GM12873 (cell line): ENCODE measurements around the gene TTBK1.

Source experiments
- TF ChIP-seq, protein P1 (sequence below): IDR thresholded peaks from 2 replicates; pipeline ENCODE4 v1.5.1; 2012; ENCODE audit warnings: low read depth, mild to moderate bottlenecking, moderate library complexity, low read length, control low read depth; ENCODE audit not compliant: insufficient read depth; ENCODE audit errors: missing control alignments

TTBK1 gene

DNA sequence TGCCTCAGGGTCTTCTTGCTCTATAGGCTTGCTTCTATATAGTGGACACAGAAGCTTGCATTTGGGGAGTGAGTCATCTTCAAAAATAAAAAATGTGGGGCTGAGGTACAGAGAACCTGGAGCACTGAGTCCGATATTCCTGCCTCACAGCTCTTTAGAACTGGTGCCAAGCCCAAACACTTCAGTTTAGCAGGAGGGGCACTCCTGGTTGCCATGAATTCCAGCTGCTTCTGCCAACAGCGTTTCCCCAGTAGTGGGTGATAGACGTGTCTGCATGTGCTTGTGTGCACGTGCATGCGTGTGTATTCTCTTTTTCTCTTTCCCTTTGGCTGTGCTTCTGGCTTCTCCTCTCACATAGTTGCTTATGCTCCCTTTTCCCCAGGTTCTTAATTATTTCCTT, 25.9 kb upstream of the TTBK1 start:
- TF ChIP-seq, protein P1, sequence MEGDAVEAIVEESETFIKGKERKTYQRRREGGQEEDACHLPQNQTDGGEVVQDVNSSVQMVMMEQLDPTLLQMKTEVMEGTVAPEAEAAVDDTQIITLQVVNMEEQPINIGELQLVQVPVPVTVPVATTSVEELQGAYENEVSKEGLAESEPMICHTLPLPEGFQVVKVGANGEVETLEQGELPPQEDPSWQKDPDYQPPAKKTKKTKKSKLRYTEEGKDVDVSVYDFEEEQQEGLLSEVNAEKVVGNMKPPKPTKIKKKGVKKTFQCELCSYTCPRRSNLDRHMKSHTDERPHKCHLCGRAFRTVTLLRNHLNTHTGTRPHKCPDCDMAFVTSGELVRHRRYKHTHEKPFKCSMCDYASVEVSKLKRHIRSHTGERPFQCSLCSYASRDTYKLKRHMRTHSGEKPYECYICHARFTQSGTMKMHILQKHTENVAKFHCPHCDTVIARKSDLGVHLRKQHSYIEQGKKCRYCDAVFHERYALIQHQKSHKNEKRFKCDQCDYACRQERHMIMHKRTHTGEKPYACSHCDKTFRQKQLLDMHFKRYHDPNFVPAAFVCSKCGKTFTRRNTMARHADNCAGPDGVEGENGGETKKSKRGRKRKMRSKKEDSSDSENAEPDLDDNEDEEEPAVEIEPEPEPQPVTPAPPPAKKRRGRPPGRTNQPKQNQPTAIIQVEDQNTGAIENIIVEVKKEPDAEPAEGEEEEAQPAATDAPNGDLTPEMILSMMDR = no peak

DNA sequence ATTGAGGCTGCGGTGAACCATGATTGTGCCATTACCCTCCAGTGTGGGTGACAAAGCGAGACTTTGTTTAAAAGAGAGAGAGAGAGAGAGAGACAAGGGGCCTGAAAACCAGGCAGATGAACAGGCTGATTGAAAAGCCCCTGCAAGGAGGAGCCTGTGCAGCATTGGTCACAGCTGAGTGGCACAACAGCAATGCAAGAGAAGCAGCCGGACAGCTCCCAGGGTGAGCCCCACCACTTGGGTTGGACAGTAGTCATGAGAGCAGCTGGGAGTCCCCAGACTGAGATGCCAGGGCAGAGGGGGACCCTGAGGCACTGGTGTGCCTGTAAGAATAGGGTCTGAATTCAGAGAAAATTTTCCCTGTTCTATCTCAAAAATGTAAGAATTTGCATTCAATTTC, 24.2 kb upstream of the TTBK1 start:
- TF ChIP-seq, protein P1 = no peak

DNA sequence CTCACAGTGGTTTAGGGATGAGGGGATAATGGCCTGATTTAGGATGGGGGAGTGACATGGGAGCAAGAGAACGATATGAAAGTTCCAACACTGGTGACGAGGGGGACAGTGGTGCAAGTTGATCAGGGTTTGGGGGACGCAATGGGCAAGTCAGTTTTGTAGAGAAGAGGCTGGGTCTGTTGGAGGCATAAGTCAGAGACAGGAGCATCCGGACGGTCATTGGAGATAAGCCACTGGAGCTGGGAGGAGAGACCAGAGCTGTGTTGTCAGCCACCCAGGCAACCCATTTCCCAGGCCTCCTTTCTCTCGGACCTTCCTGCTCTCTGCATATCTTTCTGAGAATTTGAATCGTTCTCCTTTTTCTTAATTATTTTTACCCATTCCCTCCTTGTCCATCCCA, 23.5 kb upstream of the TTBK1 start:
- TF ChIP-seq, protein P1 = no peak

DNA sequence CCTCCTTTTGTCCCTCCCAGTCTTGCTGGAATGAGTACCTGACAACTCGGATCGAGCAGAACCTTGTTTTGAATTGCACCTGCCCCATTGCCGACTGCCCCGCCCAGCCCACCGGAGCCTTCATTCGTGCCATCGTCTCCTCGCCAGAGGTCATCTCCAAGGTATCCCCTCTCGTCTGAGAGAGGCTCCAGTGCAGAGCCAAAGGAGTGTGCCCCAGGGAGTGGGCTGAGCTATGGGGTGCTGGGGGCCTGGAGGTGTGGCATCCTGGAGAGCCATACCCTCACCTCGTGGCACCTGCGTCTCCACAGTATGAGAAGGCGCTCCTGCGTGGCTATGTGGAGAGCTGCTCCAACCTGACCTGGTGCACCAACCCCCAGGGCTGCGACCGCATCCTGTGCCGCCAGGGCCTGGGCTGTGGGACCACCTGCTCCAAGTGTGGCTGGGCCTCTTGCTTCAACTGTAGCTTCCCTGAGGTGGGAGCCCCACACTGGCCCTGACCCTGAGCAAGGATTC, 22.8 kb upstream of the TTBK1 start:
- TF ChIP-seq, protein P1 = no peak

DNA sequence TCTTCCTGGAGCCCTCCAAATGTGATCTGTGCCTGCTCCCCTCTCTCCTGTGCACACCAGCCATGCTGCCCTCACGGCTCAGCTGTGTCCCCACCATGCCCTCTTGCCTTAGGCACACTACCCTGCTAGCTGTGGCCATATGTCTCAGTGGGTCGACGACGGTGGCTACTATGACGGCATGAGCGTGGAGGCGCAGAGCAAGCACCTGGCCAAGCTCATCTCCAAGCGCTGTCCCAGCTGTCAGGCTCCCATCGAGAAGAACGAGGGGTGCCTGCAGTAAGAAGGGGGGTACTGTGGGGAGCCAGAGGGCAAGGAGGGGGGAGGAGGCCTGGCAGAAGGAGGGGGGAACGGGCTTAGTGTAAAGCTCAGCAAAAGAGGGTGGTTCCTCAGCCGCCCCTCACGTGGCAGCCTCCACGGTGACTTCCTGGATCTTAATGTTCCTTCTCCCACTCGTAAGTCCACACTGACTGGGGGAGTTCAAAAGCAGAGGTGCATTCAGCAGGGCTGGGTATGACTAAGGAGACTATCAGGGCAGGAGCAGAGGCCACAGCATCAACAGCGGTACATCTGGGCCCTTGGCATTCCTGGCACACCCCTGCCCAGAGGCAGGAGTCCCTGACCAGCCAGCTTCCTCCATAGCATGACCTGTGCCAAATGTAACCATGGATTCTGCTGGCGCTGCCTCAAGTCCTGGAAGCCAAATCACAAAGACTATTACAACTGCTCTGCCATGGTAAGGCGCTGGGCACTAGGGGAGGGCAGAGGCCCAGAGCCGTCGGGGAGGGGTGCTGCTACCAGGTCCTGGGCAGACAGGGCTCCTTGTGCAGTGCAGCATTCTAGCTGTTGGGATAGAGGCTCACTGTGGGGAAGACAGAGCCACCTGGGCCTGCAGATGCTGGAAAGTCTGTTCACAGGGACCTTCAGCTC, 22.0 kb upstream of the TTBK1 start:
- TF ChIP-seq, protein P1 = no peak

DNA sequence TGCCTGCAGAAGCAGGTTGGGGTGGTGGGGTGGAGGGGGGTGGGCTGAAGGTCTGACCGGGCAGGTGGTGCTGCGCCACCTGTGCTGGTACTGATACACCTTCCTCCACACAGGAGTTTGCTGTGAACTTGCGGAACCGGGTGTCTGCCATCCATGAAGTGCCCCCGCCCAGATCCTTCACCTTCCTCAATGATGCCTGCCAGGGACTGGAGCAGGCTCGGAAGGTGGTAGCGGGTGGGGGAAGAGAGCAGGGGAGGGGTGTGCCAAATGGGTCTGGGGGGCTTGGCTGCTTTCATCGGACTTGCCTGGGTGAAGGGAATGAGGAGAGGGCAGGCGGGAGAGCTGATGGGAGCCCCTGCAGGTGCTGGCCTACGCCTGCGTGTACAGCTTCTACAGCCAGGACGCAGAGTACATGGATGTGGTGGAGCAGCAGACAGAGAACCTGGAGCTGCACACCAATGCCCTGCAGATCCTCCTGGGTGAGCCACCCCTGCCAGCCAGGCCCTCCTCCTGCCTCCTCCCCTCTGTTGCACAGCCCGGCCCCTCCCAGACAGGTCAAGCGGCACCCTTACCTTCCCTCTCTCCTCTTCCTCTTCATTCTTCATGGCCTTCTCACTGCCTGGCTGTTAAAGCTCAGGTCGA, 20.7 kb upstream of the TTBK1 start:
- TF ChIP-seq, protein P1 = no peak

DNA sequence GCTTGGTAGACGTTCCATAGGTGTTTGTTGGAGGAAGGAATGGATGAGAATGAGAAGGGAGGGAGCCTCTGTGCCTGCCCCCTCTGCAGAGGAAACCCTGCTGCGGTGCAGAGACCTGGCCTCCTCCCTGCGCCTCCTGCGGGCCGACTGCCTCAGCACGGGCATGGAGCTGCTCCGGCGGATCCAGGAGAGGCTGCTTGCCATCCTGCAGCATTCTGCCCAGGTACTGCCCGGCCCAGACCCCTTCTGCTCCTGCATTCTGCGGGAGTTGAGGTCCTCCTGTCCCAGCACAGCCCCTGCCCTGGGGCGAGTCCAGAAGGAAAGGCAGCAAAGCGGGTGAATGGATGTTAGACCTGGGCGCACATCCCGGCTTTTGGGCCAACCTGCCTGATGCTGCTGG, 20.1 kb upstream of the TTBK1 start:
- TF ChIP-seq, protein P1 = no peak
